T-helper 1 cell (primary cell): ENCODE results near the gene TNRC18.
"Not testable (repeated sequence)": the region's sequence is repeated elsewhere in the genome, so short reads cannot be mapped to it uniquely, and the experiment has no call there.

ENCODE experiments used
- DNase-seq, 5 donors: peaks; one replicate each; pipeline ENCODE4 v3.0.0-alpha.2; 2012 to 2020

TNRC18 gene

GRCh38 chr7:5349005-5349380 is 74.6 kb downstream of the TNRC18 start:
- DNase-seq: no peak

- no peak for DNase-seq
These were observed 75.3 kb downstream of the TNRC18 start for GRCh38 chr7:5348134-5349004.

GRCh38 chr7:5345671-5346070 is 78.0 kb downstream of the TNRC18 start:
- no peak for DNase-seq

DNA sequence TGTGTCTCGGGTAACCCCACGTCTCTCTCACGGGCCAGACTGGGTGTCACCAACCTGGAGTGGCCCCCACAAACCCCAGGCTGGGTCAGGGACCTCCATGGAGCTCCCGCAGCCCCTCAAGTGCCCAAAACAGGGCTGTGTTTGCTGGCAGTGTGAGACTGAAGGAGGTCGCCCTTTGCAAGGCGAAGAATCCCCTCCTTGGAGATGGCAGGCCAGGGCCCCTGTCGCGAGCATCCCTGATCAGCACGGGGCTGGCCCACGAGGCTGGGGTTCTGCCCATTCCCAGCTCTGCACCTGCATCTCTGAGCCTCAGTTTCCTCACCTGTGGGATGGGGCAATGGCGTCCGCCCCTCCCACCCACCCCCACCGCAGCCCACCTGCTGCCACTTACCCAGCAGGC is 78.5 kb downstream of the TNRC18 start:
- no peak for DNase-seq

GRCh38 chr7:5344342-5344741 is 79.3 kb downstream of the TNRC18 start:
- DNase-seq: no peak

GRCh38 chr7:5343884-5344283 is 79.8 kb downstream of the TNRC18 start:
- DNase-seq: no peak

DNA sequence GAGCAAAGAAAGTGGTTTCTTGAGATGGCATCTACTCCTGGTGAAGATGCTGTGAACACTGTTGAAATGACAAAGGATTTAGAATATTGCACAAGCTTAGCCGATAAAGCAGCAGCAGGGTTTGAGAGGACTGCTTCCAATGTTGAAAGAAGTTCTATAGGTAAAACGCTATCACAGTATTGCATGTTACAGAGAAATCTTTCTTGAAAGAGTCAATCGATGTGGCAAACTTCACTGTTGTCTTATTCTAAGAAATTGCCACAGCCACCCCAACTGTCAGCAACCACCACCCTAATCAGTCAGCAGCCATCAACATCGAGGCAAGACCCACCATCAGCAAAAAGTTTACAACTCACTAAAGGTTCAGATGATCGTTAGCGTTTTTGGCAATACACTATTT is 81.0 kb downstream of the TNRC18 start:
- DNase-seq: no peak

DNA sequence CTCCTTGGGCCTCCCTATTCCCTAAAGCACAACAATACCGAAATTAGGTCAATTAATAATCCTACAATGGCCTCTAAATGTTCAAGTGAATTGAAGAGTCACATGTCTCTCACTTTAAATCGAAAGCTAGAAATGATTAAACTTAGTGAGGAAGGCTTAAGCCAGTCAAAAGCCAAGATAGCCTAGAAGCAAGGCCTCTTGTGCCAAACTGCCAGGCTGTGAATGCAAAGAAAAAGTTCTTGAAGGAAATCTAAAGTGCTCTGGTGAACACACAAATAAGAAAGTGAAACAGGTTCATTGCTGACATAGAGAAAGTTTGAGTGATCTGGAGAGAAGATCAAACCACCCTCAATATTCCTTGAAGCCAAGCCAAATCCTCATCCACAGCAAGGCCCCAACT is 83.7 kb downstream of the TNRC18 start:
- no peak for DNase-seq

DNA sequence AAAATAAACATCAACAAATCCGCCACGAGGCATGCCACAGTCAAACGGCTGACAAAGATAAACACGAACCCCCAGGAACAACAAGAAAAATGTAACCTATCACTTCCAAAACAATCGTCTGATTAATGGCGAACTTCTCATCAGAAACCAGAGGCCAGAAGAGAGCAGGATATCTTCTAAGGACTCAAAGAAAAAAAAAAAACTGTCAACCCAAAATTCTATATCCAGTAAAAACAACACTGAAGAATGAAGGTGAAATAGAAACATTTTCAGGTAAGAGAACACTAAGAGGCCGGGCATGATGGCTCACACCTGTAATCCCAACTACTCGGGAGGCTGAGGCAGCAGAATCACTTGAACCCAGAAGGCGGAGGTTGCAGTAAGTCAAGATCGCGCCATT is 86.6 kb downstream of the TNRC18 start:
- DNase-seq: no peak

GRCh38 chr7:5334671-5335070 is 89.0 kb downstream of the TNRC18 start:
- no peak for DNase-seq

DNA sequence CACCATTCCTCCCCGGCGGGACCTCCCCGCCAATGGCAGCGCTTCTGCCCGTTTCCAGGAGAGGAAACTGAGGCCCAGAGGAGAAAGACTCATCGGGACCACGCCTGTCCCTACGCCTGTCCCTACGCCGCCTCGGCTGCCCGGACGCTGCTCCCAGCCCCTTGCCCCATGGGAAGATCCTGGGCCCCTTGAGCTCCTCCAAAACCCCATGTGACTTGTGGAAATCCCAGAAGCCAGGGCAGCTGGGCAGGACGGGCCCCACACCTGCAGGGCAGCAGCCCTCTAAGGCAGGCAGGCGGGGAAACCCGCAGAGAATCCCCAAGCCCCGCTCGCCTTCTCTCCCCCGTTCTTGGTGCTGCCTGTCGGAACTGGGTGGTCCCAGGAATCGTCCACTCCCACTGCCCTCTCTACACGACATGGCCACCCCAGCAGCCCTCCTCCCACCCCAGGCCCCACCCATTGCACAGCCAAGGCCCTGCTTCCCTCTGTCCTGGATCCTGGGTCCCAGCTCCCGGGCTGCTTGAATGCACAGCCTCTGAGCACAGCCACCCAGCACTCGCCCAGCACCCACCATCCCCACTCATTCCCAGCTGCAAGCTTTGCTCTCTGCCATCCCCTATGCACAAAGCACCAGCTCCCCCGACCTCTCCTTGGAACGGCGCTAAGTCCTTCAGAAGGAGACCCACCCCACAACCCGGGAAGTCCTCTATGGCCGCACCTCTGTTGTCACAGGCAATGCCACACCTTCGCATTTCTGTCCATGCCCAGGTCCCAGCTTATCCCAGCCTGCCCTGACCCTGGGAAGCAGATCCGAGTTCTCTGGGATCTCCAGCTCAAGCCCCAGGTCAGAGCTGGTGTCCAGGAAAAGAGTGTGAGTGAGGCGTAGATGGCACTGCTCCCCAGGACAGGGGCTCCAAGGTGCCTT is 90.3 kb downstream of the TNRC18 start:
- DNase-seq: no peak

DNA sequence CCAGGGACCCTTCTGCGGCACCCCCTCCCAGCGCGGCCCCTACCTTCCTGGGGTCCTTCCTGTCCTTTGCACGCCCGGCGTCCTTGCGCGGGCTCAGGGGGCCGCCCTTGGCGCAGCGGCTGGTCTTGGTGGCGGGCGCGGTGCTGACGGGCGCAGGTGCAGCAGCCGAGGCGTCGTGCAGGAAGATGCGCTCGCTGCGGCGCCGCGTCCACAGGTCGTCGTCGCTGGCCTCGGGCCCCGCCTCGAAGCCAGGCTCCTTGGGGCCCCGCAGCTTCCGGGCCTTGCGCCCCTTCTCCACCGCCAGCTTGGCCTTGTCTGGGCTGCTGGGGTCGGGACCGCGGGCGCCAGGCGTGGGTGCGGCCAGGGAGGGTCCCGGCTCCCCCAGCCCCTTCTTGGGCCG is 91.1 kb downstream of the TNRC18 start:
- DNase-seq: no peak

- no peak for DNase-seq
These were observed 93.3 kb downstream of the TNRC18 start for GRCh38 chr7:5330288-5330687.

DNA sequence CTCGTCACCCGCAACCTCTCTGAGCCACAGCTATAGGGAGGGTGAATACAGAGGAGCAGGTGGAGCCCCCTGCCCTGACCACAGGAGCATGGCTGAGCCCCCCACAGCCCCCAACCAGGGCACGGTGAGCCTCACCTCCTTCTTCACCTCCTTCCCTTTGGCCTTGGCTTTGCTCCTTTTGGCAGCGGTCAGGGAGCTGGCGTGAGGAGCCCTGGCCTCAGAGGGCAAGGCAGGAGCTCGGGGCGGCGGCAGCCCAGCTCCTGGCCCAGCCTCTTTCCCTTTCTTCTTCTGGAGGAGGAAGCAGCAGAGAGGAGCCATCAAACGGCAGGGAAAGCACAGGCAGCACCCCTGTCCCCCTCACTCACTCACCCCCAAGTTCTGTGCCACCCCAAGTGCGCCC is 98.7 kb downstream of the TNRC18 start:
- DNase-seq: no peak

GRCh38 chr7:5323800-5324781 is 99.5 kb downstream of the TNRC18 start:
- DNase-seq: not testable (repeated sequence)

- no peak for DNase-seq
These were observed 100.8 kb downstream of the TNRC18 start for GRCh38 chr7:5322621-5323410.

- no peak for DNase-seq
These were observed 102.7 kb downstream of the TNRC18 start for GRCh38 chr7:5320802-5321396.

DNA sequence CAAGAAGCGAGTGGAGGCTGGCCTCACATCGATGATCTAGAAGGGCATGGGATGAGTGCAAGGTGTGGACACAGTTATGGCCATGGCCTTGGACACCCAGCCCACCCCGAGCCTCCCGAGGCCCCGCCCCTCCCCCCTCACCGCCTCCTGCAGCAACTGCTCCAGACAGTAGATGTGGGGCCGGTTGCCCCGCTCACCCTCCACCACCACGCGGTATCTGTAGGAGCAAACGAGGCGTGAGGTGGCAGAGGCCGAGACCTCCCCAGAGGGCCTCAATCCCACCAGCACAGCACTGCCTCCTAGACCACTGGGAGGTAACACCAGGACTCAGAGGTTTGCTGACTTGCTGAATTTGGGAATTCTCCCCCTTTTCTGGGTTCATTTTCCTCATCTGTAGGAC is 103.2 kb downstream of the TNRC18 start:
- no peak for DNase-seq

DNA sequence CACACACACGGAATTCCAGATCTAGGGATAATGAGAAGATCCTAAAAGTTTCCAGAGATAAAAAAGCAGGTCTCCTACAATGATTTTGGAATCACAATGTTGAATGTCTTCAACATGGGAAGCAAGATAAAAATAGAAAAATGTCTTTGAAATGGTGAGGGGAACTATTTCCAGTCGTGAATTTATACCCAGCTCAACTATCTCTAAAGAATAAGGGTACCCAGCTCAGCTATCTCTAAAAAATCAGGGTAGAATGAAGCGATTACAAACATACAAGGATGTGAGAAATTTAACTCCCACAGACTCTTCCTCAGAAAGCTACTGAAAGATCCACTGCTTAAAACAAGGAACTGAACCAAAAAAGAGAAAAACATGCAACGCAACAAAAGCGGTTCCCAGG is 105.0 kb downstream of the TNRC18 start:
- DNase-seq: not testable (repeated sequence)

DNA sequence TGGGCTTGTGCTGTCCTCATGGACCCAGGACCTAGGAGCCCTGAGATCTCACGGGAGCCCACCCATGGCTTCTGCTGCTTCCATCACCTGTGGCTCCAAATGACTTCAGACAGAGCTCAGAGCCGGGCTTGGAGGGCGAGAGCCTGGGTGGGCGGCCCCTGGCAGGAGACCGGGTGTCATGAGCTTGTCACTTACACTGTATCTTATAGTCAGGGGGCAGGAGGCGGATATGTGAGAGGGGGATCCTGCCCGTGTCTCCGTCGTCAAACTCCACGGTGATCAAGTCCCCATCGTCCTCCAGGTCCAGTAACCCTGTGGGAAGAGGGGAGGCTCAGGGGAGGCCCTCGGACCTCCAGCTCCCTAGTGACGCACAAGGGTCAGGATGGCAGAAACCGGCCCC is 107.9 kb downstream of the TNRC18 start:
- DNase-seq: no peak

DNA sequence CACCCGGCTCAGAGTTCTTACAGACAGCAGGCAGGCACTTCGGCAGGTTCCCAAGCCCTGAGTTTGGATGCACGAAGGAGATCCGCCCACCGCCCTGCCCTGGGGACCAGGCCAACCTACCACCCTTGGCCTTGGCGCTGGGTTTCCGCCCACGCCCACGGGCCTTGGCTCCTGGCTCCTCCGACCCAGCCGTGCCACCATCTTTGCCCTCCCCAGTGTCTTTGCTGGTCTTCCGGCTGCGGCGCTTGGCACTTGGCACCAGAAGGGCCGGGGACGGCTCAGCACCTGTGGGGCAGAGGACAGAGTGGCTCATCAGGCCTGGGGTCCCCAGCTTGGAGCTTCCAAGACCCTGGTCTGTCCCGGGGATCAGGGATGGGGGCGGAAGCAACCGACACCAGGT is 108.8 kb downstream of the TNRC18 start:
- DNase-seq: no peak
